Prostate gland (tissue), 2 donors: Measurements from ENCODE around the gene LFNG. TPM values are rescaled to one million over a fixed set of nuclear protein-coding genes. Genes with fewer than 3 reads are reported as not detected.

Source experiments
- DNase-seq: peaks from one replicate; pipeline ENCODE4 v3.0.0-alpha.2; 2019; ENCODE audit warnings: low spot score
- H3K27ac ChIP-seq, 2 donors: fragments of 200-600 bp; sonication (generic); 2 replicates each; pipeline ENCODE4 v1.5.1; 2017 to 2019
- H3K27me3 ChIP-seq: fragments of 200-600 bp; sonication (generic); replicated peaks from 2 replicates; pipeline ENCODE4 v1.5.1; 2019; ENCODE audit not compliant: insufficient read depth
- H3K36me3 ChIP-seq, 2 donors: fragments of 200-600 bp; sonication (generic); 1 replicate in 1 of 2; 2 replicates in 1 of 2; pipeline versions ENCODE4 v1.5.1 to v1.8.1; 2017 to 2019
- H3K4me1 ChIP-seq: fragments of 200-600 bp; sonication (generic); replicated peaks from 2 replicates; pipeline ENCODE4 v1.5.1; 2019
- H3K4me3 ChIP-seq, 2 donors: fragments of 200-600 bp; sonication (generic); 2 replicates each; pipeline ENCODE4 v1.5.1; 2017 to 2019
- H3K9me3 ChIP-seq: fragments of 200-600 bp; sonication (generic); 2 replicates; pipeline ENCODE4 v1.5.1; 2017
- CTCF ChIP-seq, 4 experiments: fragments of 200-600 bp in 2 of 4; fragments of 450-650 bp in 2 of 4; sonication (generic) in 2 of 4; IDR thresholded peaks; 1 replicate in 3 of 4; 2 replicates in 1 of 4; pipeline ENCODE4 v1.5.1; 2016 to 2019; ENCODE audit warnings: antibody characterized with exemption in 4 of 4, mild to moderate bottlenecking in 2 of 4, moderate library complexity in 2 of 4
- POLR2A ChIP-seq: fragments of 450-650 bp; IDR thresholded peaks from one replicate; pipeline ENCODE4 v1.6.1; 2016; ENCODE audit warnings: antibody characterized with exemption, mild to moderate bottlenecking
- POLR2AphosphoS5 ChIP-seq: sonication (generic); formaldehyde crosslinking; IDR thresholded peaks from one replicate; pipeline ENCODE4 v1.6.1; 2017; ENCODE audit warnings: antibody characterized with exemption
- WGBS: methylation state at CpG from one replicate; pipeline ENCODE4 v1.1.5; 2018; 5-methylcytosine and 5-hydroxymethylcytosine counted together
- intact Hi-C: fragments of 100-400 bp; cut with DNase I; formaldehyde crosslinking; loops from one replicate; pipeline ENCODE4 v1.14.2; 2022
- total RNA-seq, 2 donors: library from RNA; depleted of rRNA; stranded (reverse); fragments of >200 nt; gene quantifications; one replicate each; pipeline ENCODE4 v1.1.0, GENCODE V29; 2016

LFNG gene
- total RNA-seq, 2 donors from 2014 or later, result 45.6 to 51.7 TPM

- no peak overlapping the region for H3K27ac ChIP-seq
- no peaks in the 10 kb centered on the region for H3K9me3 ChIP-seq
- H3K4me1 ChIP-seq, result no peaks in the 10 kb centered on the region
- TF ChIP-seq CTCF (IDR thresholded peaks at IDR 0.05), result no peak
- TF ChIP-seq POLR2A, result no peak
- TF ChIP-seq POLR2AphosphoS5, result no peak
- intact Hi-C loops, result no loop called here
- H3K36me3 ChIP-seq, result no peaks in the 10 kb centered on the region
- no peak for DNase-seq
- H3K27me3 ChIP-seq, result no peaks in the 10 kb centered on the region
- no peak overlapping the region for H3K4me3 ChIP-seq
- WGBS, result 59% methylated on average over 9 of the region's 9 CpGs
Measured at GRCh38 chr7:2488681-2489080, 30.9 kb upstream of the LFNG start.

DNA sequence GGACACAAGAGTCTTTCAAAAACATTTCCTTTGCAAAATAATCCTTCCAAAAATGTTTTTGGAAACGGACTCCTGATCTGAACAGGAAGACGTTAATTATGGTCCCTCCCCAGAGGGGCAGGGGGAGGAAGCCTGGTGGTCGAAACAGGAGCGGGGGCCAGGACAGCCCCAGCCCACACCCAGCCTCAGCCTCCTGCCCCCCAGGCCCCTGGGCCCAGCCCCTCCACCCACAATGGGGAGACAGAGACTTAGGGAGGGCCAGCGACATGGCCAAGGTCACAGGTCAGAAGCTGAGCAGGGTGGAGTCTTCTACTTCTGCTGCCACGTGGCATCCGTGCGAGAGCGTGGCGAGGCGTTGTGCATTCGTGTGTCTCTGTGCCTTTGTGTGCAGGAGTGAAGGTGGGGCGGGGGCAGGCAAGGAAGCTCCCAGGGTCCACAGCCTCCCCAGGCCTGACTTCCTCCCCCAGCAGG, 29.4 kb upstream of the LFNG start:
- no peaks in the 10 kb centered on the region for H3K9me3 ChIP-seq
- no peaks in the 10 kb centered on the region for H3K36me3 ChIP-seq
- intact Hi-C loops, result no loop called here
- 71% methylated on average over 13 of the region's 13 CpGs for WGBS
- TF ChIP-seq POLR2A, result no peak
- TF ChIP-seq CTCF (IDR thresholded peaks at IDR 0.05), result no peak
- TF ChIP-seq POLR2AphosphoS5, result no peak
- no peak overlapping the region for H3K4me3 ChIP-seq
- H3K27ac ChIP-seq, result no peak overlapping the region
- H3K4me1 ChIP-seq, result no peaks in the 10 kb centered on the region
- DNase-seq, result no peak
- no peaks in the 10 kb centered on the region for H3K27me3 ChIP-seq

GRCh38 chr7:2492038-2492437, 27.5 kb upstream of the LFNG start:
- Histone ChIP-seq H3K4me3 (no peak overlapping the region), H3K36me3 (no peaks in the 10 kb centered on the region), H3K27me3 (no peaks in the 10 kb centered on the region), H3K9me3 (no peaks in the 10 kb centered on the region), H3K27ac (no peak overlapping the region), H3K4me1 (no peaks in the 10 kb centered on the region)
- no peak for DNase-seq
- intact Hi-C loops, result no loop called here
- TF ChIP-seq POLR2A (no peak), CTCF (IDR thresholded peaks at IDR 0.05) (no peak), POLR2AphosphoS5 (no peak)
- 97% methylated on average over 2 of the region's 2 CpGs for WGBS

- no peak for DNase-seq
- no peaks in the 10 kb centered on the region for H3K27me3 ChIP-seq
- intact Hi-C loops, result no loop called here
- no peaks in the 10 kb centered on the region for H3K36me3 ChIP-seq
- H3K4me3 ChIP-seq, result no peak overlapping the region
- 50% methylated on average over 11 of the region's 11 CpGs for WGBS
- H3K27ac ChIP-seq, result no peak overlapping the region
- H3K4me1 ChIP-seq, result peaks cover 3% of the 10 kb centered on the region
- no peak for TF ChIP-seq CTCF (IDR thresholded peaks at IDR 0.05)
- no peak for TF ChIP-seq POLR2AphosphoS5
- no peak for TF ChIP-seq POLR2A
- no peaks in the 10 kb centered on the region for H3K9me3 ChIP-seq
Measured at GRCh38 chr7:2493205-2494164, 26.1 kb upstream of the LFNG start.
